Keratinocyte (primary cell): ENCODE results near the gene ZDHHC18. TPM values are rescaled to one million over a fixed set of nuclear protein-coding genes. Genes with fewer than 3 reads are reported as not detected.

ENCODE experiments used
- DNase-seq: peaks from one replicate; pipeline ENCODE4 v3.0.0-alpha.2; 2011; ENCODE audit warnings: low read depth, missing footprints, low spot score
- FAIRE-seq: peaks from 2 replicates; lab custom pipeline; 2011; peaks lifted over from hg19 to GRCh38; lab: Jason Lieb, UNC
- H2AFZ ChIP-seq: 2 replicates; pipeline ENCODE4 v1.6.0; 2012; ENCODE audit warnings: low read length, control low read depth, inconsistent platforms; ENCODE audit not compliant: control insufficient read depth
- H3K27ac ChIP-seq: 2 replicates; pipeline ENCODE4 v1.5.1; 2011; ENCODE audit warnings: low read length; ENCODE audit not compliant: control insufficient read depth, insufficient read depth
- H3K27me3 ChIP-seq: 3 replicates; pipeline ENCODE4 v1.6.0; 2011; ENCODE audit warnings: low read length; ENCODE audit not compliant: control insufficient read depth, insufficient read depth; ENCODE audit errors: extremely low read depth
- H3K36me3 ChIP-seq, 2 experiments: 2 replicates in 1 of 2; 3 replicates in 1 of 2; pipeline ENCODE4 v1.5.1; 2011; ENCODE audit warnings: low read length in 2 of 2, mild to moderate bottlenecking in 1 of 2; ENCODE audit not compliant: control insufficient read depth in 2 of 2, insufficient read depth in 2 of 2; ENCODE audit errors: extremely low read depth in 1 of 2
- H3K4me1 ChIP-seq: 3 replicates; pipeline ENCODE4 v1.5.1; 2011; ENCODE audit warnings: low read length; ENCODE audit not compliant: control insufficient read depth, insufficient read depth; ENCODE audit errors: extremely low read depth
- H3K4me2 ChIP-seq: 3 replicates; pipeline ENCODE4 v1.6.0; 2011; ENCODE audit warnings: low read depth, low read length; ENCODE audit not compliant: control insufficient read depth, insufficient read depth; ENCODE audit errors: extremely low read depth
- H3K4me3 ChIP-seq, 3 experiments: fragments of 200-600 bp in 1 of 3; sonication (generic) in 1 of 3; 2 replicates in 2 of 3; 3 replicates in 1 of 3; pipeline ENCODE4 v1.5.1; 2011 to 2016; ENCODE audit warnings: low read length in 3 of 3, mild to moderate bottlenecking in 3 of 3, control low read depth in 2 of 3, inconsistent platforms in 1 of 3, low read depth in 1 of 3, mixed read lengths in 1 of 3, mixed run types in 1 of 3, moderate library complexity in 1 of 3; ENCODE audit not compliant: control insufficient read depth in 2 of 3, insufficient read depth in 2 of 3; ENCODE audit errors: extremely low read depth in 1 of 3
- H3K79me2 ChIP-seq: 2 replicates; pipeline ENCODE4 v1.6.0; 2012; ENCODE audit warnings: low read length; ENCODE audit not compliant: control insufficient read depth, insufficient read depth
- H3K9ac ChIP-seq: 3 replicates; pipeline ENCODE4 v1.6.0; 2011; ENCODE audit warnings: low read length; ENCODE audit not compliant: control insufficient read depth, insufficient read depth; ENCODE audit errors: extremely low read depth
- H3K9me1 ChIP-seq: 3 replicates; pipeline ENCODE4 v1.6.0; 2011; ENCODE audit warnings: low read length; ENCODE audit not compliant: control insufficient read depth, insufficient read depth; ENCODE audit errors: extremely low read depth
- H3K9me3 ChIP-seq: 2 replicates; pipeline ENCODE4 v1.5.1; 2012; ENCODE audit warnings: low read depth, low read length; ENCODE audit not compliant: control insufficient read depth
- H4K20me1 ChIP-seq: 3 replicates; pipeline ENCODE4 v1.6.0; 2011; ENCODE audit warnings: low read length; ENCODE audit not compliant: control insufficient read depth, insufficient read depth; ENCODE audit errors: extremely low read depth
- EZH2 ChIP-seq: IDR thresholded peaks from one replicate; pipeline ENCODE4 v1.6.1; 2012; ENCODE audit warnings: inconsistent platforms, mild to moderate bottlenecking, low read length, moderate library complexity
- dilution Hi-C: fragments of 300-500 bp; cut with MboI; formaldehyde crosslinking; loops from one replicate; pipeline ENCODE4 v1.7.0; 2020; ENCODE audit warnings: low sequenced_read_pairs; ENCODE audit not compliant: extremely low pct_ligation_motif_present
- polyA plus RNA-seq, 5 experiments: library from polyadenylated mRNA; depleted of rRNA in 3 of 5; stranded (reverse) in 3 of 5; stranded (forward) in 1 of 5; unstranded in 1 of 5; fragments of >200 nt; gene quantifications; 1 replicate in 1 of 5; 2 replicates in 3 of 5; 3 replicates in 1 of 5; pipeline versions ENCODE4 v1.2.1 to v1.2.3, GENCODE V29; 2011 to 2012; ENCODE audit warnings: missing spikeins in 2 of 5, low read depth in 1 of 5, low replicate concordance in 1 of 5
- TF ChIP-seq, protein P1 (sequence below), 3 experiments: IDR thresholded peaks in 1 of 3; conservative IDR thresholded peaks in 1 of 3; optimal IDR thresholded peaks in 1 of 3; 2 replicates in 2 of 3; 3 replicates in 1 of 3; pipeline versions ENCODE3 to v1.5.1; 2011; ENCODE audit warnings: low read length in 3 of 3, mild to moderate bottlenecking in 3 of 3, moderate library complexity in 2 of 3, control low read depth in 1 of 3, inconsistent platforms in 1 of 3; ENCODE audit not compliant: insufficient read depth in 2 of 3; ENCODE audit errors: extremely low read depth in 1 of 3

The ZDHHC18 gene
- polyA plus RNA-seq, 1 donor (not counting 4 experiments of a cell fraction or from before 2014, with no cell fraction given) = 18.1 TPM

DNA sequence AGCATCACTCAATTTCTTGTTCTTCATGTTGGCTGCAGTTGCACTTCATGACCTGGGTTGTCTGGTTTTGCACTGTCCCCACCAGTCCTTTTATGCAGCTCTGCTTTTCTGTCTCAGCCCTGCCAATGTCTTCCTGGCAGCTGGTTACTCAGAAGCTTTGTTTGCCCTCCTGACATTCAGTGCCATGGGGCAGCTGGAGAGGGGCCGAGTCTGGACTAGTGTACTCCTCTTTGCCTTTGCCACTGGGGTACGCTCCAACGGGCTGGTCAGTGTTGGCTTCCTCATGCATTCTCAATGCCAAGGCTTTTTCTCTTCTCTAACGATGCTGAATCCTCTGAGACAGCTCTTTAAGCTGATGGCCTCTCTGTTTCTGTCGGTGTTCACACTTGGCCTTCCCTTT is 32.1 kb upstream of the ZDHHC18 start:
- peaks cover under 1% of the 10 kb centered on the region for H3K4me1 ChIP-seq
- TF ChIP-seq EZH2 = no peak
- TF ChIP-seq, protein P1, sequence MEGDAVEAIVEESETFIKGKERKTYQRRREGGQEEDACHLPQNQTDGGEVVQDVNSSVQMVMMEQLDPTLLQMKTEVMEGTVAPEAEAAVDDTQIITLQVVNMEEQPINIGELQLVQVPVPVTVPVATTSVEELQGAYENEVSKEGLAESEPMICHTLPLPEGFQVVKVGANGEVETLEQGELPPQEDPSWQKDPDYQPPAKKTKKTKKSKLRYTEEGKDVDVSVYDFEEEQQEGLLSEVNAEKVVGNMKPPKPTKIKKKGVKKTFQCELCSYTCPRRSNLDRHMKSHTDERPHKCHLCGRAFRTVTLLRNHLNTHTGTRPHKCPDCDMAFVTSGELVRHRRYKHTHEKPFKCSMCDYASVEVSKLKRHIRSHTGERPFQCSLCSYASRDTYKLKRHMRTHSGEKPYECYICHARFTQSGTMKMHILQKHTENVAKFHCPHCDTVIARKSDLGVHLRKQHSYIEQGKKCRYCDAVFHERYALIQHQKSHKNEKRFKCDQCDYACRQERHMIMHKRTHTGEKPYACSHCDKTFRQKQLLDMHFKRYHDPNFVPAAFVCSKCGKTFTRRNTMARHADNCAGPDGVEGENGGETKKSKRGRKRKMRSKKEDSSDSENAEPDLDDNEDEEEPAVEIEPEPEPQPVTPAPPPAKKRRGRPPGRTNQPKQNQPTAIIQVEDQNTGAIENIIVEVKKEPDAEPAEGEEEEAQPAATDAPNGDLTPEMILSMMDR (optimal IDR thresholded peaks at IDR 0.05 in 1 of 3, IDR thresholded peaks at IDR 0.05 in 1 of 3, conservative IDR thresholded peaks at IDR 0.05 in 1 of 3; ENCODE audit: extremely low read depth in 1 of 3, insufficient read depth in 2 of 3, low read length in 3 of 3) = no peak
- no peak overlapping the region for H3K27ac ChIP-seq
- H4K20me1 ChIP-seq = no peaks in the 10 kb centered on the region
- DNase-seq (no peak), FAIRE-seq (no peak)
- no peak overlapping the region for H2AFZ ChIP-seq
- H3K36me3 ChIP-seq = peaks cover 13 to 17% of the 10 kb centered on the region in 2 experiments
- no peak overlapping the region for H3K4me3 ChIP-seq
- H3K79me2 ChIP-seq = no peaks in the 10 kb centered on the region
- dilution Hi-C loops = no loop called here
- no peak overlapping the region for H3K9ac ChIP-seq
- no peaks in the 10 kb centered on the region for H3K9me3 ChIP-seq
- no peaks in the 10 kb centered on the region for H3K9me1 ChIP-seq
- no peaks in the 10 kb centered on the region for H3K27me3 ChIP-seq
- no peak overlapping the region for H3K4me2 ChIP-seq

DNA sequence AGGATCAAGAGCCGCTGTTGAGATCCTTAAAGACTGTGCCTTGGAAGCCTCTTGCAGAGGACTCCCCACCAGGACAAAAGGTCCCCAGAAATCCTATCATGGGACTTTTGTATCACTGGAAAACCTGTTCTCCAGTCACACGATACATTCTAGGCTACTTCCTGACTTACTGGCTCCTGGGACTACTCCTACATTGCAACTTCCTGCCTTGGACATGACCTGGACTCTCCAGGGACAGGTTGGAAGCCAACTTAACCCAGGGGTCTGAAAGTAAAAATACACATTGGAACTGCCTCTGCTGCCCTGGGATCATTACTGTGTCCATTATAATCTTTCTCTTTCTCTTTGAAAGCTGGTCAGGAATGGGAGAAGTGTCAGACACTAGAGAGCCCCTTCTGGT is 28.9 kb upstream of the ZDHHC18 start:
- no peak overlapping the region for H2AFZ ChIP-seq
- peaks cover 13% of the 10 kb centered on the region for H3K4me1 ChIP-seq
- no peak for FAIRE-seq
- no peak for DNase-seq
- peaks cover 13% of the 10 kb centered on the region in 2 experiments for H3K36me3 ChIP-seq
- dilution Hi-C loops = no loop called here
- H3K4me3 ChIP-seq = no peak overlapping the region
- no peaks in the 10 kb centered on the region for H3K9me1 ChIP-seq
- H4K20me1 ChIP-seq = no peaks in the 10 kb centered on the region
- no peaks in the 10 kb centered on the region for H3K27me3 ChIP-seq
- no peaks in the 10 kb centered on the region for H3K79me2 ChIP-seq
- no peak overlapping the region for H3K27ac ChIP-seq
- H3K9me3 ChIP-seq = no peaks in the 10 kb centered on the region
- TF ChIP-seq, protein P1 (optimal IDR thresholded peaks at IDR 0.05 in 1 of 3, IDR thresholded peaks at IDR 0.05 in 1 of 3, conservative IDR thresholded peaks at IDR 0.05 in 1 of 3; ENCODE audit: extremely low read depth in 1 of 3, insufficient read depth in 2 of 3, low read length in 3 of 3) = no peak
- TF ChIP-seq EZH2 = no peak
- H3K9ac ChIP-seq = no peak overlapping the region
- no peak overlapping the region for H3K4me2 ChIP-seq
